ENCODE measurements around the gene INHBB. TPM values are rescaled to one million over a fixed set of nuclear protein-coding genes. Genes with fewer than 3 reads are reported as not detected.

The INHBB gene
- total and polyA plus RNA-seq, 2 of the 4 experiments (the other 2 are of a cell fraction), result 0.18 to 0.92 TPM

GRCh38 chr2:120348737-120349439, 3.0 kb downstream of the INHBB start:
- BruUV-seq (replicated peaks), result no TSS peak
- WGBS, 2 experiments (ENCODE audit: extremely low coverage in 2 of 2, insufficient read length in 1 of 2), result 35% methylated on average over 16 of the region's 27 CpGs; no CpG with 5 or more reads in 1 of the 2 experiments
- Histone ChIP-seq H4K91ac (ENCODE audit: insufficient read depth, low read depth, low read length) (no peak overlapping the region), H3K9ac (ENCODE audit: low read depth, low read length) (no peak overlapping the region), H2BK5ac (ENCODE audit: low read depth, low read length, poor library complexity, severe bottlenecking) (no peak overlapping the region), H3K4ac (ENCODE audit: low read depth, low read length) (no peak overlapping the region), H3K56ac (ENCODE audit: extremely low read depth, insufficient read depth, low read length) (no peak overlapping the region), H3K27ac (ENCODE audit: insufficient read depth, low read length) (no peak overlapping the region), H2AK5ac (ENCODE audit: low read depth, low read length) (no peak overlapping the region), H3K4me2 (ENCODE audit: low read depth, low read length) (no peak overlapping the region), H3K4me3 (ENCODE audit: insufficient read depth, low read depth, low read length) (no peak overlapping the region), H2AK9ac (replicated peaks; ENCODE audit: low read depth, low read length, poor library complexity) (no peak overlapping the region), H3K14ac (replicated peaks; ENCODE audit: low read depth, low read length) (no peak overlapping the region), H4K5ac (ENCODE audit: low read depth, low read length) (no peak overlapping the region), H3K18ac (ENCODE audit: low read depth, low read length) (no peak overlapping the region), H3K27me3 (ENCODE audit: control insufficient read depth, insufficient read depth, low read length) (peaks cover 79% of the 10 kb centered on the region), H3K79me1 (ENCODE audit: low read depth in 1 of 2, low read length in 2 of 2) (no peaks in the 10 kb centered on the region), H4K20me1 (ENCODE audit: insufficient read depth, low read length) (peaks cover 7% of the 10 kb centered on the region), H2AFZ (replicated peaks; ENCODE audit: low read length, poor library complexity) (peak overlapping the region; percentile 19), H2BK120ac (ENCODE audit: low read depth, low read length) (no peak overlapping the region), H3K4me1 (ENCODE audit: control insufficient read depth, insufficient read depth, low read length) (peaks cover 4% of the 10 kb centered on the region; the same call in 1 of the 2 replicates), H3K9me3 (ENCODE audit: control insufficient read depth, insufficient read depth, low read length) (no peaks in the 10 kb centered on the region), H3K36me3 (ENCODE audit: control insufficient read depth, insufficient read depth, low read length) (no peaks in the 10 kb centered on the region), H3K9me1 (ENCODE audit: insufficient read depth, low read length) (no peaks in the 10 kb centered on the region), H3K23ac (ENCODE audit: low read depth, low read length) (no peak overlapping the region; the same call in 1 of the 2 replicates), H2BK15ac (ENCODE audit: low read depth, low read length) (no peak overlapping the region), H4K8ac (ENCODE audit: low read depth in 2 of 2, low read length in 2 of 2) (no peak overlapping the region), H2BK20ac (ENCODE audit: low read depth, low read length) (no peak overlapping the region)
- TF ChIP-seq ELK1 (IDR thresholded peaks at IDR 0.05; ENCODE audit: borderline replicate concordance, low read depth, low read length) (no peak), USF2 (IDR thresholded peaks at IDR 0.05; ENCODE audit: low read depth, low read length) (no peak), SMC3 (IDR thresholded peaks at IDR 0.05; ENCODE audit: low read depth, low read length) (no peak), BHLHE40 (IDR thresholded peaks at IDR 0.05; ENCODE audit: low read depth, low read length) (no peak)
- ChIA-PET CTCF (interaction anchor here (0.7 kb wide), 1 partner anchor 327 kb away, joined by 5 read pairs; no protein-coding TSS in a partner anchor), POLR2A (ENCODE audit: unreplicated experiment) (no interaction called here)
- dilution Hi-C loops (cut with HindIII; ENCODE audit: low sequenced_read_pairs, unreplicated experiment), result no loop called here
- no peak for ATAC-seq (ENCODE audit: low read depth)
- no peak for DNase-seq
- in situ Hi-C loops (cut with MboI; ENCODE audit: low sequenced_read_pairs), result loop anchor here (10.0 to 25.0 kb wide), 2 partner anchors 463 to 726 kb away; no protein-coding TSS in a partner anchor
- intact Hi-C loops (cut with micrococcal nuclease), result no loop called here

Measured in IMR-90 (cell line).